ENCODE data around the gene RANBP3.

Gene RANBP3

GRCh38 chr19:5903624-5904351, 74.2 kb downstream of the RANBP3 start, which contains the start of gene NDUFA11 (continued):
- no peak for TF ChIP-seq ZFP41 (tag by site-specific recombination; IDR thresholded peaks at IDR 0.05; ENCODE audit: borderline replicate concordance)
- peak; percentile 86 for TF ChIP-seq KLF10 (tag by site-specific recombination; IDR thresholded peaks at IDR 0.05)
- TF ChIP-seq ZNF580 (tag by site-specific recombination; IDR thresholded peaks at IDR 0.05), result peak; percentile 88
- TF ChIP-seq ZBTB48 (tag by site-specific recombination; IDR thresholded peaks at IDR 0.05), result peak; percentile 93
- peak; percentile 54; the same call in 1 of the 2 replicates for TF ChIP-seq PRDM1 (tag by site-specific recombination; IDR thresholded peaks at IDR 0.05)
- peak; percentile 86; the same call in 1 of the 2 replicates for TF ChIP-seq ZNF394 (tag by site-specific recombination; IDR thresholded peaks at IDR 0.05; ENCODE audit: borderline replicate concordance)
- no peak for TF ChIP-seq RBAK (tag by site-specific recombination; IDR thresholded peaks at IDR 0.05)
- peak; percentile 96 for TF ChIP-seq BCL11B (tag by site-specific recombination; IDR thresholded peaks at IDR 0.05; ENCODE audit: low read depth)
- TF ChIP-seq ZNF426 (tag by site-specific recombination; IDR thresholded peaks at IDR 0.05), result no peak
- peak; percentile 99 for TF ChIP-seq SP7 (tag by site-specific recombination; IDR thresholded peaks at IDR 0.05)
- peak; percentile 93 for TF ChIP-seq ZNF10 (tag by site-specific recombination; IDR thresholded peaks at IDR 0.05)
- TF ChIP-seq OSR2 (tag by site-specific recombination; IDR thresholded peaks at IDR 0.05), result no peak
- no peak for TF ChIP-seq ZNF362 (tag by site-specific recombination; IDR thresholded peaks at IDR 0.05)
- peak; percentile 100 for TF ChIP-seq OVOL3 (tag by site-specific recombination; IDR thresholded peaks at IDR 0.05)
- TF ChIP-seq ZNF202 (tag by site-specific recombination; IDR thresholded peaks at IDR 0.05; ENCODE audit: borderline replicate concordance), result no peak
- no peak for TF ChIP-seq ZNF112 (tag by site-specific recombination; IDR thresholded peaks at IDR 0.05)
- no peak for TF ChIP-seq ZNF677 (tag by site-specific recombination; IDR thresholded peaks at IDR 0.05)
- 0 out of 2 replicates have a peak, but pooled peaks have one; percentile 23 for TF ChIP-seq TRIM28 (IDR thresholded peaks at IDR 0.05; ENCODE audit: borderline replicate concordance, low read length)
- peak; percentile 86 for TF ChIP-seq ZFP37 (tag by site-specific recombination; IDR thresholded peaks at IDR 0.05)
- no peak for TF ChIP-seq ZNF514 (tag by site-specific recombination; IDR thresholded peaks at IDR 0.05)
- TF ChIP-seq ZNF610 (tag by site-specific recombination; IDR thresholded peaks at IDR 0.05; ENCODE audit: borderline replicate concordance), result peak; percentile 35; the same call in 1 of the 2 replicates
- TF ChIP-seq ZNF391 (tag by site-specific recombination; IDR thresholded peaks at IDR 0.05; ENCODE audit: borderline replicate concordance, low read depth), result no peak; the same call in none of the 2 replicates
- no peak for TF ChIP-seq ZNF529 (tag by site-specific recombination; IDR thresholded peaks at IDR 0.05; ENCODE audit: insufficient replicate concordance)
- TF ChIP-seq ZNF624 (tag by site-specific recombination; IDR thresholded peaks at IDR 0.05), result no peak
- TF ChIP-seq ZNF585B (tag by site-specific recombination; IDR thresholded peaks at IDR 0.05), result no peak
- no peak; the same call in 1 of the 2 replicates for TF ChIP-seq ZBTB44 (tag by site-specific recombination; IDR thresholded peaks at IDR 0.05)
- TF ChIP-seq ZNF121 (tag by site-specific recombination; IDR thresholded peaks at IDR 0.05), result no peak
- peak; percentile 95 for TF ChIP-seq KLF16 (tag by site-specific recombination; IDR thresholded peaks at IDR 0.05)
- TF ChIP-seq ZNF311 (tag by site-specific recombination; IDR thresholded peaks at IDR 0.05; ENCODE audit: borderline replicate concordance), result no peak
- no peak; the same call in 1 of the 2 replicates for TF ChIP-seq TSHZ1 (tag by site-specific recombination; IDR thresholded peaks at IDR 0.05; ENCODE audit: borderline replicate concordance)
- peak; percentile 51; the same call in 1 of the 2 replicates for TF ChIP-seq PATZ1 (tag by site-specific recombination; IDR thresholded peaks at IDR 0.05)
- TF ChIP-seq ZSCAN30 (tag by site-specific recombination; IDR thresholded peaks at IDR 0.05), result peak; percentile 90
